Stimulated activated naive CD4-positive, alpha-beta T cell (primary cell): ENCODE results near the gene MYO19.
"Not testable (repeated sequence)": the region's sequence is repeated elsewhere in the genome, so short reads cannot be mapped to it uniquely, and the experiment has no call there.

Experiments used
- DNase-seq, 6 experiments: peaks; one replicate each; lab custom pipeline; 2025; lab: John Stamatoyannopoulos, UW

MYO19 gene

GRCh38 chr17:36529121-36529520 is 5.5 kb downstream of the MYO19 start:
- no peak for DNase-seq

- DNase-seq = no peak
These were observed 6.9 kb downstream of the MYO19 start for GRCh38 chr17:36527621-36528250.

- DNase-seq = no peak
These were observed 8.8 kb downstream of the MYO19 start for GRCh38 chr17:36525888-36526287.

- no peak for DNase-seq
These were observed 9.6 kb downstream of the MYO19 start for GRCh38 chr17:36525113-36525512.

GRCh38 chr17:36524428-36524876 is 10.2 kb downstream of the MYO19 start:
- DNase-seq = no peak

- DNase-seq = no peak
These were observed 11.6 kb downstream of the MYO19 start for GRCh38 chr17:36523113-36523512.

- DNase-seq = no peak
These were observed 18.8 kb downstream of the MYO19 start for GRCh38 chr17:36515837-36516236.

- DNase-seq = no peak
These were observed 19.8 kb downstream of the MYO19 start for GRCh38 chr17:36514856-36515255.

GRCh38 chr17:36512641-36513040 is 22.0 kb downstream of the MYO19 start:
- no peak for DNase-seq

GRCh38 chr17:36511216-36511615 is 23.5 kb downstream of the MYO19 start:
- no peak for DNase-seq

- no peak for DNase-seq
These were observed 24.0 kb downstream of the MYO19 start for GRCh38 chr17:36510636-36511035.

- no peak for DNase-seq
These were observed 25.2 kb downstream of the MYO19 start for GRCh38 chr17:36509272-36509985.

- DNase-seq = not testable (repeated sequence)
These were observed 26.2 kb downstream of the MYO19 start for GRCh38 chr17:36508439-36508838.

- DNase-seq = no peak
These were observed 27.4 kb downstream of the MYO19 start for GRCh38 chr17:36507266-36507665.

GRCh38 chr17:36506831-36507230 is 27.8 kb downstream of the MYO19 start:
- DNase-seq = no peak

GRCh38 chr17:36506249-36506826 is 28.3 kb downstream of the MYO19 start:
- DNase-seq = no peak

- no peak for DNase-seq
These were observed 29.5 kb downstream of the MYO19 start for GRCh38 chr17:36505171-36505570.

GRCh38 chr17:36504156-36504545 is 30.5 kb downstream of the MYO19 start:
- no peak for DNase-seq

GRCh38 chr17:36503456-36504155 is 31.1 kb downstream of the MYO19 start:
- DNase-seq = no peak

- no peak for DNase-seq
These were observed 32.7 kb downstream of the MYO19 start for GRCh38 chr17:36501963-36502362.

GRCh38 chr17:36501351-36501750 is 33.3 kb downstream of the MYO19 start:
- DNase-seq = no peak

GRCh38 chr17:36500745-36501225 is 33.9 kb downstream of the MYO19 start:
- DNase-seq = no peak
